HG02870 (cell line): ENCODE measurements around the gene NOTCH2.

Source experiments
- ATAC-seq: cut with Tn5 transposase; IDR thresholded peaks from one replicate; pipeline ENCODE4 v1.9.1; 2021; ENCODE audit warnings: mild to moderate bottlenecking, moderate library complexity; ENCODE audit not compliant: unreplicated experiment

Gene NOTCH2

GRCh38 chr1:119911775-119912174 is 157.7 kb downstream of the NOTCH2 start:
- ATAC-seq, result no peak

- ATAC-seq, result no peak
These were observed 158.8 kb downstream of the NOTCH2 start for GRCh38 chr1:119910618-119911017.

DNA sequence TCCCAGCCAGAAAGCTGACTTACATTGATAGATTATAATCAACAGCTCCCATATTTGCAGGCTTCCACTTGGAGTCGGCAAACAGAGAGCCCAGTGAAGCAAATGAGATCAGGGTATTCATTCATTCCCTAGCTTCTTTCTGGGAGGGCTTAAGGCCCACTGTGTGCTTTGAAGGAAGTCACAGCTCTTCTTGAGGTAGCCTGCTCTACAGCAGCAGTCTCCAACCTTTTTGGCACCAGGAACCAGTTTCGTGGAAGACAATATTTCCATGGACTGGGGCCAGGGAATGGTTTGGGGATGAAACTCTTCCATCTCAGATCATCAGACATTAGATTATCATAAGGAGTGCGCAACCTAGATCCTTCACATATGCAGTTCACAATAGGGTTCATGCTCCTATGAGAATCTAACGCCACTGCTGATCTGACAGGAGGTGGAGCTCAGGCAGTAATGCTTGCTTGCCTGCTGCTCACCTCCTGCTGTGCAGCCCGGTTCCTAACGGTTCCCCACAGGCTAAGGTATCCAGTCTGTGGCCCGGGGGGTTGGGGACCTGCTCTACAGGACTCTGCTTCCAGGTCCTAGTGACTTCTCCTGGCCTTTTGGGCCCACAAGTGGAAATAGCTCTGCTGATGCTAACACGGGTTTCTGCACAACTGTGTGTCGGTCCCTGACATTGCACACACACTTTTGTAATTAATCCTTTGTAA is 159.4 kb downstream of the NOTCH2 start:
- ATAC-seq, result no peak

DNA sequence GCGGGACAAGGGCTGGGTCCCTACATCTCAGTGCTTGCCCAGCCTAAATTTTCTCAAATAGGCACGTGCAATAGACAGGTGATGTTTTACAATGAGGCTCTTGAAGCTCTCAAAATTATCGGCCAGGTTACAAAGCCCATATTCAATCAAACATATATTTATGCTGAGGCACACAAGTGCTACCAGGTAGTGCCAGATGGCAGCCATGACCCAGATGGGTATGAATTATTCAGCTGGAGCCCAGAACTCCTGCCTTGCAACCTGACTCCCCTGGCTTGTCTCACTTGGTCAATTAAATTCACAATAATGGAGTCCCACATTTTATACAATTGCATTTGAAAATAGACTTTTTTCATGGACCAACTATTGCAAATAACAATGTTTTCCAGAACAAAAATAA is 160.8 kb downstream of the NOTCH2 start:
- no peak for ATAC-seq

- ATAC-seq, result no peak
These were observed 162.4 kb downstream of the NOTCH2 start for GRCh38 chr1:119906927-119907652.

DNA sequence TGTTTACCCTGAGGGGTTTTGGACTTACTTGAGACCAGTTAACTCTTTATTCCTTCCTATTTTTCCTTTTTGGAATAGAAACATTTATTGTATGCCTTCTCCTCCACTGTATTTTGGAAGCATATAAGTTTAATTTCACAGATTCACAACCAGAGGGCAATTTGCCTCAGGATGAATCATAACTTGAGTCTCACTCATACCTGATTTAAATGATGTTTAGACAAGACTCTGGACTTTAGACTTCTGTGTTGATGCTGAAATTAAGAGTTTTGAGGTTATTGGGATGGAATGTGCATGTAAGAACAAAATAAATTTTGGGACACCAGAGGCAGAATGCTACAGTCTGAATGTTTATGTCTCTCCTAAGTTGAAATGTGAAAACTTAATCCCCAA is 166.0 kb downstream of the NOTCH2 start:
- ATAC-seq, result no peak

- ATAC-seq, result no peak
These were observed 166.6 kb downstream of the NOTCH2 start for GRCh38 chr1:119902775-119903442.

DNA sequence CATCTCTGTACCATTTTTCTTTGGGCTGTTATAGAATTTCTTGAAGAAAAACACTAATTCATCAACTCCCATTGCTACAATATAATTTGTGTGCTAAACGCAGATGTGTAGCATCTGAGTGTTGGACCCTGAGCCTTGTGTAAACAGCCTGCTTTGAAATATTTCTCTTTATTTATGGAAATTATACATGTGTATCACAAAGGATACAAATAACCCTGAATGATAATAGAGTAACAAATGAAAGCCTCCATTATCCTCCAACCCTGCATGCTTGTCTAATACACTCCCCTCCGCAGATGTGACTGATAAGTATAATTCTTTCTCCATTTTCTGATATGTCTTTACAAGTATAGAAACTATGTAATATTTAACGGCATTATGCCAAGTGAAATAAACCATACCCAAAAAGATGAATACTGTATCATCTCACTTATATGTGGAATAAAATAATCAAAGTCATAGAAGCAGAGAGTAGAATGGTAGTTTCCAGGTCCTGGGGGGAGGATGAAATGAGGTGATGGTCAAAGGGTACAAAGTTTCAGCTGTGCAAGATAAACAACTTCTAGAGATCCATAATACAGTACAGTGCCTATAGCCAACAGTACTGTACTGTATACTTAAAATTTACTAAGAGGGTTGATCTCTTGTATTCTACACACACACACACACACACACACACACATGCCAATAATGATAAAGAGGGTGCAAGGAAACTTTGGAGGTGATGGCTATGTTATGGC is 170.3 kb downstream of the NOTCH2 start:
- no peak for ATAC-seq

DNA sequence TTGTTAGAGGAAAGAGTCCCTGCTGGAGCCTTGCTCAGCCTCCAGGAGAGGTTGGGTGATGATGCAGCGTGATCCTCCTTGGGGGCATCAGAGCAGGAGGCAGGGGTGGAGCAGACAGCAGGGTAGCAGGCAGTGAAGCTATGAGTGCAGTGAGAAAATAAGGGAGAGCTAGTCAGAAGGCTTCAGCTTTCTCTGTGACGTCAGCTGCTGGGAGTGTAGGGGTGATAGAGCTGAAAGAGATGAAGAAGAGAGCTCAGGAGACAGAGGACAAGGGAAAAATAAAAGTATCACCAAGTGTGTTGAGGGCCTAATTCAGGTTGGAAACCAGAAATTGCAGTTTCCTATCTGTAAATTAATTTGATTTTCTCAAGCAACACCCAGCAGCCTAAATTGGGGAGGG is 170.9 kb downstream of the NOTCH2 start:
- no peak for ATAC-seq

DNA sequence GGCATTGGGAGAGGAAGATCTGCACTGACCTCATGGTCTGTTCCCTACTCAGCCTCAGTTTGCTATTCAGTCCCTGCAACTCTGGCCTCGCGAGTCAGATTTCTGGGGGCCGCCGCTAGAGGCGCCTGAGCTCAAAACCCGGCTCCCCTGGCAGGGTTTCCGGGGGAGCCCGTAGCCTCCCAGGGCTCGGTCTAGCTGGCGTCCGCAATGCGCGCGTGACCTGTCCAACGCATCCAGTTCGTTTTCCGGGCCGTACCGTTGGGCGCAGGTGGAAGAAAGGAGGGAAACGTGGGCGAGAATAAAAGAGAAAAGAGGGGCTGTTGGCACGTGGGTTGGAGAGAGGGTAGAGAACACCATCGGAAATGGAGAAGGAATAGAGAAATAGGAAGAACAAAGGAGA is 173.2 kb downstream of the NOTCH2 start, which contains the start of gene ADAM30:
TSS of gene ADAM30 (minus strand) at position 213 of the 400 bp plus-strand sequence. CDS start at position 34, 179 bp downstream.
- no peak for ATAC-seq

DNA sequence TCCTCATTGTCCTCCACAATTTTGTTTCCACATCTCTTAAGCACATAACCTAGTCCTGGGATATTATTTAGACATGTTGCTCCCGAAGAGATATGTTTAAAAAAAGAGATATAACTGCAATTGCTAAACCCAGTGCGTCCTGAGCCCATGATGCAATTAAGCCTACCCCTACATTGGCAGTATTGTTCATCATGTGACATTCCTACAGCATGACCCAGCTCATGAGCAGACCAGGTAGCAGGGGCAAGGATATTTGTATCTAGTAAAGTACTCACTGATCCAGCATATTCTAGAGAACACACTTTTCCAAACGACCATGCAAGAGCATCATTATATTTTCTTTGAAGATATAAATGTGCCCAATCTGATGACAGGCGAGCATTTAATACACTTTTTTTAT is 174.4 kb downstream of the NOTCH2 start:
- ATAC-seq, result no peak

GRCh38 chr1:119893827-119894700 is 175.4 kb downstream of the NOTCH2 start:
- ATAC-seq, result no peak

DNA sequence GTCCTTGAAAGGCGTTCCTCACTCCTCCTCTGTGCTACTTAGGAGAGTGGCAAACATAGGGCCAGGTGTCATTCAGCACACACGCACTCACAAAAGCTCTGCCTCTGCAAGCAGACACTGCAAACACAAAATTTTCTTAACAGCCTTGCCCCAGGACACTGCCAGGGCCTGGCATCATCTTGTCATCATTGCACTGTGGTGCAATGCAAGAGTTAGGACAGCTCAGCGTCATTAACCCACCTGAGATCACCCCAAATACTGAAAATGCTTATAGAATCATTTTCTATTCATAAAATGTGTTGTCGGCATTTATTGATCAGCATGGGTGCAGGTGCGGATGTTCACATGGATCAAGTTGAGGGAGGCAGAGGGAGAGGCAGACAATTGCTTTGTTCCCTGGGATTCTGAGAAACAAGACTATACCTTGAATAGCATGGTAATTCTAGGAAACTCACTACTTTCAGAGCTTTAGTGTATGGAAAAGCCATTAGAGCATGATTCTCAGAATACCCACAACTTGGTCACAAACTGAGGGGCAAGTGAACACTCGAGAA is 176.1 kb downstream of the NOTCH2 start:
- ATAC-seq, result no peak

GRCh38 chr1:119891386-119891785 is 178.1 kb downstream of the NOTCH2 start:
- no peak for ATAC-seq

GRCh38 chr1:119888476-119888875 is 181.0 kb downstream of the NOTCH2 start:
- no peak for ATAC-seq

- no peak for ATAC-seq
These were observed 182.0 kb downstream of the NOTCH2 start for GRCh38 chr1:119887427-119887826.

GRCh38 chr1:119885903-119886783 is 183.3 kb downstream of the NOTCH2 start:
- ATAC-seq, result no peak

DNA sequence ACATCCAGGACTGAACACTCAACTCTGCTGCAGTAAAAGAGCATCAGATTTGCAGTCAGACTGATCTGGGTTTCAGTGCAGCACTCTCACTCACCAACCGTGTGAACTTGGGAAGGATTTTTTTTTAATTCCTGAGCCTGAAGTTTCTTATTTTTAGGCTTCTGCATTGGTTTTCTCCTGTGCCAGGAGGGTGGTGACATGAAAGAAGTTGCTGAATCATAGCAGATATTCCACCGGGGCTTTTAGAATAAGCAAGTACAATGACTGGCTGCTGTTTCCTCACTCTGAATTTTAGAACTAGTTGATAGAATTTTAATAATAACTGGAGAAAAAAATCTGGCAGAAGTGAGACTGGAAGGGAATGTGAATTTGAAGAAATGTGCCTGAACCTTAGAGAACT is 184.8 kb downstream of the NOTCH2 start:
- no peak for ATAC-seq

GRCh38 chr1:119883826-119884225 is 185.6 kb downstream of the NOTCH2 start:
- ATAC-seq, result no peak
